HepG2 (cell line): Measurements from ENCODE around the gene CCDC201. TPM values are rescaled to one million over a fixed set of nuclear protein-coding genes. Genes with fewer than 3 reads are reported as not detected.

Source experiments
- ASH2L ChIP-seq: fragments of 300-600, 200-600 bp; sonication (generic); IDR thresholded peaks from 2 replicates; pipeline ENCODE4 v1.7.0; 2017; ENCODE audit warnings: low read depth, mild to moderate bottlenecking, moderate library complexity, mixed read lengths, low read length; ENCODE audit not compliant: insufficient read length
- CHCHD3 ChIP-seq: sonication (generic); formaldehyde crosslinking; IDR thresholded peaks from 2 replicates; pipeline ENCODE4 v1.8.0; 2022; ENCODE audit warnings: mild to moderate bottlenecking, missing genetic modification reagents, moderate library complexity
- ESRRA ChIP-seq: sonication (generic); formaldehyde crosslinking; IDR thresholded peaks from 2 replicates; pipeline ENCODE4 v1.5.1; 2020; ENCODE audit warnings: mild to moderate bottlenecking, low read depth, missing genetic modification reagents
- ETV6 ChIP-seq: sonication (generic); formaldehyde crosslinking; conservative IDR thresholded peaks from 2 replicates; pipeline ENCODE4 v1.4.0; 2020; ENCODE audit warnings: missing genetic modification reagents
- MED8 ChIP-seq: sonication (generic); formaldehyde crosslinking; IDR thresholded peaks from 2 replicates; pipeline ENCODE4 v1.8.1; 2023; ENCODE audit warnings: mild to moderate bottlenecking, missing genetic modification reagents; ENCODE audit not compliant: insufficient replicate concordance
- MEIS2 ChIP-seq: sonication (generic); formaldehyde crosslinking; IDR thresholded peaks from 2 replicates; pipeline ENCODE4 v1.9.0; 2021; ENCODE audit warnings: mild to moderate bottlenecking, missing genetic modification reagents
- MYPOP ChIP-seq: sonication (generic); formaldehyde crosslinking; IDR thresholded peaks from 2 replicates; pipeline ENCODE4 v1.8.1; 2023; ENCODE audit warnings: mild to moderate bottlenecking, moderate library complexity, missing genetic modification reagents
- NCOA1 ChIP-seq: sonication (generic); formaldehyde crosslinking; IDR thresholded peaks from 2 replicates; pipeline ENCODE4 v1.9.0; 2021; ENCODE audit warnings: missing genetic modification reagents
- NKX3-1 ChIP-seq: sonication (generic); formaldehyde crosslinking; IDR thresholded peaks from 2 replicates; pipeline ENCODE4 v1.5.0; 2020; ENCODE audit warnings: missing genetic modification reagents
- NR0B2 ChIP-seq: sonication (generic); formaldehyde crosslinking; IDR thresholded peaks from 2 replicates; pipeline ENCODE4 v1.4.0; 2020; ENCODE audit warnings: mild to moderate bottlenecking, missing genetic modification reagents
- PBX3 ChIP-seq: sonication (generic); formaldehyde crosslinking; IDR thresholded peaks from 2 replicates; pipeline ENCODE4 v1.8.1; 2023; ENCODE audit warnings: missing genetic modification reagents, inconsistent platforms, borderline replicate concordance
- PLSCR1 ChIP-seq: sonication (generic); formaldehyde crosslinking; IDR thresholded peaks from 2 replicates; pipeline ENCODE4 v1.5.0; 2020; ENCODE audit warnings: missing genetic modification reagents, mild to moderate bottlenecking, borderline replicate concordance
- RARG ChIP-seq: sonication (generic); formaldehyde crosslinking; IDR thresholded peaks from 2 replicates; pipeline ENCODE4 v1.4.0; 2020; ENCODE audit warnings: low read depth, mild to moderate bottlenecking, missing genetic modification reagents
- REPIN1 ChIP-seq: sonication (generic); formaldehyde crosslinking; IDR thresholded peaks from 2 replicates; pipeline ENCODE4 v1.8.0; 2022; ENCODE audit warnings: missing genetic modification reagents, low read depth, mild to moderate bottlenecking, borderline replicate concordance
- TARDBP ChIP-seq: sonication (generic); formaldehyde crosslinking; IDR thresholded peaks from 2 replicates; pipeline ENCODE4 v1.8.0; 2022; ENCODE audit warnings: mild to moderate bottlenecking, missing genetic modification reagents
- THAP11 ChIP-seq: IDR thresholded peaks from 2 replicates; pipeline ENCODE4 v1.6.1; 2016; ENCODE audit warnings: missing biosample characterization, missing genetic modification reagents
- TP53 ChIP-seq: sonication (generic); formaldehyde crosslinking; conservative IDR thresholded peaks from 2 replicates; pipeline ENCODE4 v1.4.0; 2020; ENCODE audit warnings: missing genetic modification reagents
- ZBTB34 ChIP-seq: sonication (generic); formaldehyde crosslinking; IDR thresholded peaks from 2 replicates; pipeline ENCODE4 v1.8.0; 2022; ENCODE audit warnings: mild to moderate bottlenecking, missing genetic modification reagents
- ZBTB7A ChIP-seq: sonication (generic); formaldehyde crosslinking; IDR thresholded peaks from 2 replicates; pipeline ENCODE4 v1.8.0; 2022; ENCODE audit warnings: mild to moderate bottlenecking, missing genetic modification reagents
- ZNF138 ChIP-seq: sonication (generic); formaldehyde crosslinking; IDR thresholded peaks from 2 replicates; pipeline ENCODE4 v1.5.0; 2020; ENCODE audit warnings: mild to moderate bottlenecking, low read depth, missing genetic modification reagents
- ZNF230 ChIP-seq: sonication (generic); formaldehyde crosslinking; IDR thresholded peaks from 2 replicates; pipeline ENCODE4 v1.4.0; 2020; ENCODE audit warnings: mild to moderate bottlenecking, missing genetic modification reagents
- ZNF432 ChIP-seq: sonication (generic); formaldehyde crosslinking; IDR thresholded peaks from 2 replicates; pipeline ENCODE4 v1.5.0; 2020; ENCODE audit warnings: missing genetic modification reagents, mild to moderate bottlenecking, borderline replicate concordance
- ZNF552 ChIP-seq: sonication (generic); formaldehyde crosslinking; IDR thresholded peaks from 2 replicates; pipeline ENCODE4 v1.9.0; 2022; ENCODE audit warnings: missing genetic modification reagents, mild to moderate bottlenecking, borderline replicate concordance
- ZNF598 ChIP-seq: sonication (generic); formaldehyde crosslinking; IDR thresholded peaks from 2 replicates; pipeline ENCODE4 v1.5.1; 2020; ENCODE audit warnings: mild to moderate bottlenecking, missing genetic modification reagents, borderline replicate concordance
- ZNF780A ChIP-seq: sonication (generic); formaldehyde crosslinking; IDR thresholded peaks from 2 replicates; pipeline ENCODE4 v1.8.0; 2022; ENCODE audit warnings: mild to moderate bottlenecking, missing genetic modification reagents, moderate library complexity
- polyA plus RNA-seq, 8 experiments: library from polyadenylated mRNA; depleted of rRNA in 3 of 8; stranded (reverse) in 7 of 8; unstranded in 1 of 8; fragments of >200 nt; fragmentation: Illumina TruSeq in 4 of 8; extraction: Trizol in 4 of 8; gene quantifications; 2 replicates each; pipeline versions ENCODE4 v1.2.1 to v1.2.3, GENCODE V29; 2011 to 2016; ENCODE audit warnings: low read depth in 4 of 8, missing spikeins in 1 of 8, mixed read lengths in 1 of 8; ENCODE audit not compliant: insufficient read depth in 1 of 8
- total RNA-seq, 5 experiments: library from RNA; depleted of rRNA; stranded (reverse); fragments of >200 nt; fragmentation: Illumina TruSeq; extraction: Trizol; gene quantifications; 2 replicates each; pipeline ENCODE4 v1.2.3, GENCODE V29; 2016; ENCODE audit warnings: low read depth in 1 of 5

CCDC201 gene
- total and polyA plus RNA-seq, 2 of the 13 experiments (the other 11 are each of a cell fraction or from before 2014, with no cell fraction given), result 0.92 TPM; not detected in 1

- TF ChIP-seq ZBTB34 (CRISPR knock-in tag) (0 out of 2 replicates have a peak, but pooled peaks have one; percentile 38), ESRRA (CRISPR knock-in tag) (no peak), ZNF598 (CRISPR knock-in tag) (no peak; the same call in 1 of the 2 replicates), ZBTB7A (CRISPR knock-in tag) (no peak), MYPOP (CRISPR knock-in tag) (0 out of 2 replicates have a peak, but pooled peaks have one; percentile 3), NKX3-1 (CRISPR knock-in tag) (peak; percentile 48; the same call in 1 of the 2 replicates), ZNF780A (0 out of 2 replicates have a peak, but pooled peaks have one; percentile 57), CHCHD3 (CRISPR knock-in tag) (no peak), REPIN1 (CRISPR knock-in tag) (no peak), MED8 (CRISPR knock-in tag) (no peak), TARDBP (no peak), PBX3 (CRISPR knock-in tag) (no peak), ETV6 (CRISPR knock-in tag) (no peak), MEIS2 (no peak), ZNF432 (CRISPR knock-in tag) (no peak; the same call in 1 of the 2 replicates), TP53 (no peak), PLSCR1 (CRISPR knock-in tag) (peak; percentile 61; the same call in 1 of the 2 replicates), THAP11 (CRISPR knock-in tag) (no peak; the same call in 1 of the 2 replicates), NCOA1 (CRISPR knock-in tag) (no peak), ZNF138 (CRISPR knock-in tag) (peak; percentile 43; the same call in 1 of the 2 replicates), RARG (0 out of 2 replicates have a peak, but pooled peaks have one; percentile 90), ZNF230 (CRISPR knock-in tag) (peak; percentile 74), NR0B2 (no peak), ZNF552 (no peak), ASH2L (no peak)
Measured at GRCh38 chr7:45890125-45890901, 17.4 kb upstream of the CCDC201 start (continued).
